Loucy (cell line): ENCODE results near the gene MTCL3.

Experiments
- CTCF ChIP-seq: fragments of 200-600 bp; sonication (generic); conservative IDR thresholded peaks from 2 replicates; pipeline ENCODE4 v1.5.1; 2014; ENCODE audit warnings: mild to moderate bottlenecking, antibody characterized with exemption, low read length
- EZH2phosphoT487 ChIP-seq: fragments of 200-600 bp; IDR thresholded peaks from 2 replicates; pipeline ENCODE4 v1.6.1; 2018; ENCODE audit warnings: antibody characterized with exemption, mild to moderate bottlenecking, moderate library complexity, borderline replicate concordance

GRCh38 chr6:127566119-127566518, 47.0 kb upstream of the MTCL3 start:
- TF ChIP-seq CTCF (no peak), EZH2phosphoT487 (no peak)
